Measurements from ENCODE around the gene WDR62.
"Not testable (repeated sequence)": the region's sequence is repeated elsewhere in the genome, so short reads cannot be mapped to it uniquely, and the experiment has no call there.

WDR62 gene

GRCh38 chr19:36031308-36031707, 23.4 kb upstream of the WDR62 start:
- TF ChIP-seq, protein P1, sequence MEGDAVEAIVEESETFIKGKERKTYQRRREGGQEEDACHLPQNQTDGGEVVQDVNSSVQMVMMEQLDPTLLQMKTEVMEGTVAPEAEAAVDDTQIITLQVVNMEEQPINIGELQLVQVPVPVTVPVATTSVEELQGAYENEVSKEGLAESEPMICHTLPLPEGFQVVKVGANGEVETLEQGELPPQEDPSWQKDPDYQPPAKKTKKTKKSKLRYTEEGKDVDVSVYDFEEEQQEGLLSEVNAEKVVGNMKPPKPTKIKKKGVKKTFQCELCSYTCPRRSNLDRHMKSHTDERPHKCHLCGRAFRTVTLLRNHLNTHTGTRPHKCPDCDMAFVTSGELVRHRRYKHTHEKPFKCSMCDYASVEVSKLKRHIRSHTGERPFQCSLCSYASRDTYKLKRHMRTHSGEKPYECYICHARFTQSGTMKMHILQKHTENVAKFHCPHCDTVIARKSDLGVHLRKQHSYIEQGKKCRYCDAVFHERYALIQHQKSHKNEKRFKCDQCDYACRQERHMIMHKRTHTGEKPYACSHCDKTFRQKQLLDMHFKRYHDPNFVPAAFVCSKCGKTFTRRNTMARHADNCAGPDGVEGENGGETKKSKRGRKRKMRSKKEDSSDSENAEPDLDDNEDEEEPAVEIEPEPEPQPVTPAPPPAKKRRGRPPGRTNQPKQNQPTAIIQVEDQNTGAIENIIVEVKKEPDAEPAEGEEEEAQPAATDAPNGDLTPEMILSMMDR (IDR thresholded peaks at IDR 0.05; ENCODE audit: unreplicated experiment in 3 of 3), result no peak
- Mint-ChIP-seq H3K9me3 (no peaks in the 10 kb centered on the region), H3K27ac (peak overlapping the region; percentile 28 to 85 (median 35))

GRCh38 chr19:36032251-36033104, 22.2 kb upstream of the WDR62 start, which contains the start of gene CLIP3:
Gene CLIP3, minus strand, starts transcription at chr19:36032873. Its CDS starts 516 bp downstream, at chr19:36032357.
- H3K36me3 Mint-ChIP-seq (ENCODE audit: low read depth), result peaks cover 17% of the 10 kb centered on the region
- peak within 1 kb of the TSS; percentile 91 to 93 (median 91) for H3K4me3 Mint-ChIP-seq
- H3K27ac Mint-ChIP-seq, result peak within 1 kb of the TSS; percentile 73 to 91 (median 82)
- TF ChIP-seq, protein P1 (IDR thresholded peaks at IDR 0.05; ENCODE audit: unreplicated experiment in 3 of 3), result no peak
- H3K9me3 Mint-ChIP-seq, result no peaks in the 10 kb centered on the region
- H3K27me3 Mint-ChIP-seq (ENCODE audit: low read depth), result no peaks in the 10 kb centered on the region
- H3K4me1 Mint-ChIP-seq, result peaks cover 21% of the 10 kb centered on the region

More at GRCh38 chr19:36031308-36031707, 23.4 kb upstream of the WDR62 start:
- Mint-ChIP-seq H3K36me3 (ENCODE audit: low read depth) (peaks cover 24% of the 10 kb centered on the region), H3K27me3 (ENCODE audit: low read depth) (no peaks in the 10 kb centered on the region), H3K4me1 (peaks cover 21% of the 10 kb centered on the region), H3K4me3 (peak overlapping the region; percentile 91 to 93 (median 91))

DNA sequence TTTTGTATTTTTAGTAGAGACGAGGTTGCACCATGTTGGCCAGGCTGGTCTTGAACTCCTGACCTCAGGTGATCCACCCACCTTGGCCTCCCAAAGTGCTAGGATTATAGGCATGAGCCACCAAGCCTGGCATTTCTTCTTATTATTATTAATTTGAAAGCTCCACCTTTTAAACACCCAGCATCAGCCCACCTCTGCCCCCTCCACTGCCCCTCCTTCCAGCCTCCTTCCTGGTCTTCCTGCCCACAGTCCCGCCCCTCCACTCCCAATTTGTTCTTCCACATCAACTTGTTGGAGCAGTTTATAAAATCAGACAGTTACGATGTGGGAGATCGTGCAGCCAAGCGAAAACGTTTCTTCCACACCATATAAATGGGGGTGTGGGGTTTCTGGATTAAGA, 14.2 kb upstream of the WDR62 start:
- no peaks in the 10 kb centered on the region for H3K27me3 Mint-ChIP-seq (ENCODE audit: low read depth)
- peaks cover 23% of the 10 kb centered on the region for H3K4me1 Mint-ChIP-seq
- H3K9me3 Mint-ChIP-seq, result no peaks in the 10 kb centered on the region
- H3K4me3 Mint-ChIP-seq, result no peak overlapping the region
- TF ChIP-seq, protein P1 (IDR thresholded peaks at IDR 0.05; ENCODE audit: unreplicated experiment in 3 of 3), result no peak
- peaks cover 1% of the 10 kb centered on the region for H3K36me3 Mint-ChIP-seq (ENCODE audit: low read depth)
- peak overlapping the region; percentile 80 to 97 (median 93) for H3K27ac Mint-ChIP-seq

GRCh38 chr19:36041092-36041491, 13.6 kb upstream of the WDR62 start:
- H3K27ac Mint-ChIP-seq, result peak overlapping the region; percentile 93 to 97 (median 97)
- not testable (repeated sequence) for H3K4me3 Mint-ChIP-seq
- H3K4me1 Mint-ChIP-seq, result peaks cover 23% of the 10 kb centered on the region

GRCh38 chr19:36041831-36042230, 12.9 kb upstream of the WDR62 start:
- no peaks in the 10 kb centered on the region for H3K9me3 Mint-ChIP-seq
- H3K27me3 Mint-ChIP-seq (ENCODE audit: low read depth), result no peaks in the 10 kb centered on the region
- TF ChIP-seq, protein P1 (IDR thresholded peaks at IDR 0.05; ENCODE audit: unreplicated experiment in 3 of 3), result no peak
- H3K4me3 Mint-ChIP-seq, result peak overlapping the region in 1 of 3 experiments; percentile 28
- peak overlapping the region; percentile 93 to 97 (median 97) for H3K27ac Mint-ChIP-seq
- peaks cover 23% of the 10 kb centered on the region for H3K4me1 Mint-ChIP-seq
- H3K36me3 Mint-ChIP-seq (ENCODE audit: low read depth), result peaks cover 14% of the 10 kb centered on the region

More at GRCh38 chr19:36041092-36041491, 13.6 kb upstream of the WDR62 start:
- not testable (repeated sequence) for H3K9me3 Mint-ChIP-seq; H3K27me3 Mint-ChIP-seq (ENCODE audit: low read depth); H3K36me3 Mint-ChIP-seq (ENCODE audit: low read depth)

DNA sequence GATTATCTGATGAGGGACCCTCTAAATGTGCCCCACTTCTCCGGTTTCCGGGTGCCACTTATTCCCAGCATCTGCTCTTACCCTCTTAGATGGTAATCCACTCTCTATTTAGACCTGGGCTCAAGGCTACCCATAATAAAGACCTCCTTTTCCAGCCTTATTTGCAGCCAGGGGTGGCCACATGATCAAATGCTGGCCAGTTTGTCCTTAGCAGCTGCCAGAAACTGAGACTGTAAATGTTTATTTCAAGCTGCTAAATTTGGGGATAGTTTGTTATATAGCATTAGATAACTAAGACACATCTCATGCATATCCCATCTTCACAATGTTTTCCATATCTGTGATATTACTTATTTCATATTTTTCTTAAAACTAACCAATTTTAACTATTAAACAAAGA, 10.7 kb upstream of the WDR62 start:
- no peaks in the 10 kb centered on the region for H3K27me3 Mint-ChIP-seq (ENCODE audit: low read depth)
- H3K36me3 Mint-ChIP-seq (ENCODE audit: low read depth), result peaks cover 14% of the 10 kb centered on the region
- H3K27ac Mint-ChIP-seq, result peak overlapping the region; percentile 60 to 76 (median 65)
- no peaks in the 10 kb centered on the region for H3K9me3 Mint-ChIP-seq
- no peak overlapping the region for H3K4me3 Mint-ChIP-seq
- TF ChIP-seq, protein P1 (IDR thresholded peaks at IDR 0.05; ENCODE audit: unreplicated experiment in 3 of 3), result no peak
- peaks cover 23% of the 10 kb centered on the region for H3K4me1 Mint-ChIP-seq

Measured in nephron (organoid).